ENCODE measurements around the gene KCTD6.
"Not testable (repeated sequence)": the region's sequence is repeated elsewhere in the genome, so short reads cannot be mapped to it uniquely, and the experiment has no call there.

KCTD6 gene

DNA sequence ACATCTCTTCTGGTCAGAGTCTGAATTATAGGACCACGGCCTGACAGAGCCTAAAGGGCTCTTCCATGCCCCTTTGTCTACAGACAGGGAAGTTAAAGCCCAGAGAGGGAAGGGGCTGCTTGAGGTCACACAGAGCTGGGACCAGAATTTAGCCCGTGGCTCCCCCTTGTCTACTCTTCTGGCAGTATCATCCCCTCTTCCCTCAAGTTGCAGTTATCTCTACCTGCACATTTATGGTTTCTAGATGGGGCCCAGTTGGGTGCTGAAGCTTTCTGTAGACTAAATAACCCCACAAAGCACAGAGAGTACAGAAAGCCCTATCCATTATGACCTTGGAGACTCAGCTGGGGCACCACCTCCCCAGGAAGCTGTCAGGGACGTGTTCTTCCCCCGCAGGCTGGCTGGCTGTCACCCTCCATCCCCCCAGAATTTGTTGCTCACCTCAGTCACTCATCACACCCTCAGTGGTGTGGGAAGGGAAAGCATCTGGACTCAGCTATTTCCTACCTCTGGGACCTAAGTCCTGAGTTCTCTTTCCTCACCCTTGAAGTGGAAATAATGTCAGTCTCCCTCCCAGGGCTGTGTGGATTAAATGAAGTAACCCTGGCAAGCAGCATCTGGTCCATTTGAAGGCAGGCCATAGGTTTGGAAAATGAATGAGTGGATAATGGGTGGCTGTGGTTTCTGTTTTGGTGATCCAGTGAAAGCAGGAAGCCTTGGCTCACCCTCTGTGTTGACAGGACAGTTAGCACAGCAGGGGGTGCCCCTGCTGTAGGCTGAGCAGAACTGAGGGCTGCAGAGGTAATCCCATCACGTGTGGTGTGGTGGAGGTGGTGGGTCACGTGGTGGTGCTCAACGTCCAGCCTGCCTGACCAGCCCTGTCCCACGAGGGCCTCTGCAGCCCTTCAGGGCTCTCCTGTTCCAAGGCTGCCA lies 28.8 kb downstream of the KCTD6 start:
- TF ChIP-seq, protein P1, sequence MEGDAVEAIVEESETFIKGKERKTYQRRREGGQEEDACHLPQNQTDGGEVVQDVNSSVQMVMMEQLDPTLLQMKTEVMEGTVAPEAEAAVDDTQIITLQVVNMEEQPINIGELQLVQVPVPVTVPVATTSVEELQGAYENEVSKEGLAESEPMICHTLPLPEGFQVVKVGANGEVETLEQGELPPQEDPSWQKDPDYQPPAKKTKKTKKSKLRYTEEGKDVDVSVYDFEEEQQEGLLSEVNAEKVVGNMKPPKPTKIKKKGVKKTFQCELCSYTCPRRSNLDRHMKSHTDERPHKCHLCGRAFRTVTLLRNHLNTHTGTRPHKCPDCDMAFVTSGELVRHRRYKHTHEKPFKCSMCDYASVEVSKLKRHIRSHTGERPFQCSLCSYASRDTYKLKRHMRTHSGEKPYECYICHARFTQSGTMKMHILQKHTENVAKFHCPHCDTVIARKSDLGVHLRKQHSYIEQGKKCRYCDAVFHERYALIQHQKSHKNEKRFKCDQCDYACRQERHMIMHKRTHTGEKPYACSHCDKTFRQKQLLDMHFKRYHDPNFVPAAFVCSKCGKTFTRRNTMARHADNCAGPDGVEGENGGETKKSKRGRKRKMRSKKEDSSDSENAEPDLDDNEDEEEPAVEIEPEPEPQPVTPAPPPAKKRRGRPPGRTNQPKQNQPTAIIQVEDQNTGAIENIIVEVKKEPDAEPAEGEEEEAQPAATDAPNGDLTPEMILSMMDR (IDR thresholded peaks at IDR 0.05; ENCODE audit: extremely low read depth, missing control alignments), result no peak
- no peak for DNase-seq (ENCODE audit: low spot score)

DNA sequence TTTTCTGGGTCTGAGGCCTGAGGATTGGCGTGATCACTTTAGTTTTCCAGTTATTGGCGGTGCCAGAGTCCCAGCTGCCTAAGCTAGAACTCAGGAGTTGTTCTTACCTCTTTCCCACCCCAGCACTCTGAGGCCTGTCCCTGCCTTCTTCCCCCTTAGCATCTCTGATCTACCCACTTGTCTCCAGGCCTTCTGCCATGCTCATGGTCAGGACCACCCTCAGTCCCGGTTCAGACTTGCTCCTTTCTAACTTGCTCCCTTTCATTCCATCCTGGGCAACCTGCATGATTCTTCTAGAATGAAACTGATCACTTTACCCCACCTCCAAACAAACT lies 29.4 kb downstream of the KCTD6 start:
- no peak for DNase-seq (ENCODE audit: low spot score)
- TF ChIP-seq, protein P1 (IDR thresholded peaks at IDR 0.05; ENCODE audit: extremely low read depth, missing control alignments), result no peak

DNA sequence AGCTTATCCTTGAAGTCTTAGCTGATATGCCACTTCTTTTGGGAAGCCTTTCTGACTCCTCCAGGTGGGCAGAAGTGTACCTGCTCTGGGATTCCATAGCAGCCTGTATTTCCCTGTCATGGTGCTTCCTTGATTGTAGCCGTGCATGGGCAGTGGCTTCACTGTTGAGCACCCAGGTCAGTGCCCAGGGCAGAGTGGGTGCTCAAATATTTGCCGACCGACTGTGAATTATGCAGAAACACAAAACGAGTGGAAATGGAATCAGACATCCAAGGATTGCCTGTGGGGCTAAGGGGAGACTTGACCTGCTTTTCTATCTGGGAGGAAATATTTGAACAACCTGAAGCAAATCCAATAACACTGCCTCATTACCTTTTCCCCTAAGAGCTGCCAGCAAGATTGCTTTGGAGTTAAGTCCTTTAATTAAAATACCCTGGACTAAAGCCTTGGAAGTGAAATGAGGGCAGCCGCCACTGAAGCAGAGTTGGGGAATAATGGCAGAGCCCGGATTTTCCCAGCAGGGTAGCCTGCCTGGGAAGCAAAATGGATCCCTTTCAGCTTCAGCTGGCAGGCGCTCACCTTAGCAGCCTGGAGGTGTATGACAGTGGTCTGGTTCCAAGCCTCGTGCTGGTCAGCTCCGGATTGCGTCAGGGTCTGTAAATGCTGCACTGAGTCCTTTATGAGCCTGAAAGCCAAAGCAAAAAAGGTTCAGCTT lies 30.2 kb downstream of the KCTD6 start:
- no peak for DNase-seq (ENCODE audit: low spot score)
- TF ChIP-seq, protein P1 (IDR thresholded peaks at IDR 0.05; ENCODE audit: extremely low read depth, missing control alignments), result no peak

DNA sequence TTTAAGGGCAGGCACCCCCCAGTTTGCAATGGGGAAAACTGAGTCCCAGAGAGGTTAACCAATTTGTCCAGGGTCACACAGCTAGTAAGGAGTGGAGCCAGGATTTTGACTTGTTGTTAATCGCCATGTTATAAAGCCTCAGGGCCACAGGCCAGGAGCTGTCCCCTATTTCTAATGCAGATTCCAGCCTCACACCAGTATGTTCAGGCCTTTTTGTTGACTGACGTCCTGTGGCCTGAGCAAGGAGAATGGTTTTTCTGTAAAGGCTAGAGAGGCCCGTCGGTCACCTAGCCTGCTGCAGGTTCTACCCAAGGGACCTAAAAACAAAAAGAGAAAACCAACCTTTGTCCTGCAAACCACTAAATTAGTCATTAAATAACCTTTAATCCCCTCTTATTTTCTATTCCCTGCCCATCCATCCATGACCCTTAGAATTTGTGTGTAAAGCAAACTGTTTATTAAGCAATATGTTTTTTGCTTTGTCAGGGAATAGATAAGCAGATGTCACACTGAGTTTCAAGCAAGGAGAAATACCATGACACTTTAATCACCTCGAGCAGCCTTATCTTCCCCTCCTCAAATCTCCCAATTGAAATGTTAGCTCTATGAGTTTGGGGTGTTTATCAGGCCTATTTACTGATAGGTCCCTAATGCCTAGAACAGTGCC lies 31.0 kb downstream of the KCTD6 start:
- DNase-seq (ENCODE audit: low spot score), result no peak
- TF ChIP-seq, protein P1 (IDR thresholded peaks at IDR 0.05; ENCODE audit: extremely low read depth, missing control alignments), result no peak

DNA sequence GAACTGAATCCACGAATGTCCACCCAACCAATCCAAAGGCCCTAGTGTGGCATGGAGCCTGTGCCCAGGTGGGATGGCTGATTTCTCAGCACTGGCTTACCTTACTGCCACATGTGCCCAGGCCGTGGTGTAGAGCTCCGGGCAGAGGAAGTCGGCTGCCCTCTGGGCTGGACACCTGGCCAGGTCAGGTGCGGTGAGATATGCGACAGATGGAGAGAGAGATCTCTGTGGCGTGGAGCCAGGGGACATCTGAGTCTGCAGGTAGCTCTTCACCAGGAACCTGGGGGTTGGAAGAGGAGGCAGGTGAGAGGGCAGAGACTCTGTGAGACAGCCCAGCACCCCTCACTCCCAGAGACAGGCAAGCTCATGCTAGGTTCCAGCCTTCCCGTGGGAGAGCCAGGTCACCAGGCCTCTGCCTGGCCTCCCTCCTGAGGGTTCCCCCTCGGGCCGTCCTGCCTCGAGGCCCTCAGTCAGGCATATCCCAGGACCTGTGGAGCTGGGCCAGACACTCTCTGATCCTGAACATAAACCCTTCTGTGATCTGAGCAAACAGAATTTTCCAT lies 32.5 kb downstream of the KCTD6 start:
- TF ChIP-seq, protein P1 (IDR thresholded peaks at IDR 0.05; ENCODE audit: extremely low read depth, missing control alignments), result no peak
- no peak for DNase-seq (ENCODE audit: low spot score)

DNA sequence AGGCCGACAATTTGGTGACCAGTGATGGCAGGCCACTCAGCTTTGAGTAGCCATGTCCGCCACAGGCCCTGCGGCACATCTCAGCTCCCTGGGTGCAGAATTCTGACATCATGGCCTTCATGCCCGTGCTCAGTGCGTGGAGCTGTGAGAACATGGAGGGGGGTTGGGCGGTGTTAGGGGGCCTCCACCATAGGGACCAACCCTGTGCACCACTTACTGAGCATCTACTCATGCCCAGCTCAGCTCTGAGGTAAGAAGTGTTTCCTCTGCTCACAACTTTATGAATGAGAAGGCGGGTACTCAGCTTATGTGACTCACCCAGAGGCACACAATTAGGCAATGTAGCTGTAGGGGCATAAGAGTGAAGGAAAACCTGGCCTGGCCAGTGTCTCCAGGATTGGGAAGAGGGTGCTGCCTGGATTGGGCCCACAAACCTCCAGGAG lies 34.6 kb downstream of the KCTD6 start:
- TF ChIP-seq, protein P1 (IDR thresholded peaks at IDR 0.05; ENCODE audit: extremely low read depth, missing control alignments), result no peak
- DNase-seq (ENCODE audit: low spot score), result no peak

DNA sequence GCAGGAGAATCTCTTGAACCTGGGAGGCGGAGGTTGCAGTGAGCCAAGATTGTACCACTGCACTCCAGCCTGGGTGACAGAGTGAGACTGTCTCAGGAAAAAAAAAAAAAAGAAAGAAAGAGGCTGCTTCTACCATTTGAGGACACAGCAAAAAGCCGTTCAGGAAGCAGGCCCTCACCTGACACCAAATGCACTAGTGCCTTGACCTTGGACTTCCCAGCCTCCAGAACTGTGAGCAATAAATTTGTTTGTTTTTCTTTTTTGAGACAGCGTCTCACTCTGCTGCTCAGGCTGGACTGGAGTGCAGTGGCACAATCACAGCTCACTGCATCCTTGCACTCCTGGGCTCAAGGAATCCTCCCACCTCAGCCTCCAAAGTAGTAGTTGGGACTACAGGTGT lies 35.5 kb downstream of the KCTD6 start:
- not testable (repeated sequence) for DNase-seq (ENCODE audit: low spot score)

Data from GM20000 (cell line).